ENCODE data around the gene FBLN5.

FBLN5 gene

GRCh38 chr14:91947475-91948184 is at the start of gene FBLN5:
Gene FBLN5 (minus strand): TSS chr14:91947694. CDS start chr14:91947229, 465 bp downstream.
- DNase-seq: peak in 1 of 14 donors; percentile 37

- no peak for DNase-seq
Observed at GRCh38 chr14:91996948-91997371, 49.5 kb upstream of the FBLN5 start.

- no peak for DNase-seq
Observed at GRCh38 chr14:91987192-91987591, 39.7 kb upstream of the FBLN5 start.

GRCh38 chr14:91985521-91986255 is 38.2 kb upstream of the FBLN5 start:
- no peak for DNase-seq

- DNase-seq: no peak
Observed at GRCh38 chr14:91985008-91985407, 37.5 kb upstream of the FBLN5 start.

- no peak for DNase-seq
Observed at GRCh38 chr14:91983588-91983987, 36.1 kb upstream of the FBLN5 start.

GRCh38 chr14:91980157-91980556 is 32.7 kb upstream of the FBLN5 start:
- no peak for DNase-seq

- no peak for DNase-seq
Observed at GRCh38 chr14:91977884-91978283, 30.4 kb upstream of the FBLN5 start.

GRCh38 chr14:91975763-91976162 is 28.3 kb upstream of the FBLN5 start:
- no peak for DNase-seq

- no peak for DNase-seq
Observed at GRCh38 chr14:91971188-91971778, 23.8 kb upstream of the FBLN5 start.

GRCh38 chr14:91968280-91968679 is 20.8 kb upstream of the FBLN5 start:
- DNase-seq: no peak

GRCh38 chr14:91964724-91965123 is 17.2 kb upstream of the FBLN5 start:
- no peak for DNase-seq

- DNase-seq: no peak
Observed at GRCh38 chr14:91964011-91964410, 16.5 kb upstream of the FBLN5 start.

- DNase-seq: no peak
Observed at GRCh38 chr14:91963465-91963864, 16.0 kb upstream of the FBLN5 start.

GRCh38 chr14:91961297-91962220 is 14.1 kb upstream of the FBLN5 start:
- no peak for DNase-seq

- DNase-seq: no peak
Observed at GRCh38 chr14:91957876-91958313, 10.4 kb upstream of the FBLN5 start.

- no peak for DNase-seq
Observed at GRCh38 chr14:91956616-91957015, 9.1 kb upstream of the FBLN5 start.

- DNase-seq: no peak
Observed at GRCh38 chr14:91955168-91955567, 7.7 kb upstream of the FBLN5 start.

GRCh38 chr14:91953170-91953985 is 5.9 kb upstream of the FBLN5 start:
- DNase-seq: no peak

GRCh38 chr14:91946622-91947474 is 646 bp downstream of the FBLN5 start:
- no peak for DNase-seq
